ENCODE results near the gene TMED9. TPM values are rescaled to one million over a fixed set of nuclear protein-coding genes. Genes with fewer than 3 reads are reported as not detected.
"Not testable (repeated sequence)": the region's sequence is repeated elsewhere in the genome, so short reads cannot be mapped to it uniquely, and the experiment has no call there.

The TMED9 gene
- total and polyA plus RNA-seq, 12 donors = 48.3 to 310 (median 69.5) TPM

DNA sequence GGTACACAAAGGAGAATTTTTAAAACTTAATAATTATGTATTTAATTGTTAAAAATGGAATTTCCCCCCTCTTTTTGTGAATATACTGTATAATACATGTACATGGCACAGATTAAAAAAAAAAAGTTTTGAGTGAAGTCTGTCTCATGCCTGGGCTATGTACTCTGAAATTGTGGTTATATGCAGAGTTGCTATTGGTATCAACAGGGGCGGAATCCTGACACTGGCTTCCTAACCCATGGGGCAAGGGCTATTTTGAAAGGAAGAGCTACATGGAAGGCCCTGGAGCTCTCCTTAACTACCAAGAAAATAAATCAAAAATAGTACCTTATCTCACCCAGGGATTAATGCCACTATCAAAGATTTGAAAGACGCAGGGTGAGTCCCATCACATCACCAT lies 36.8 kb upstream of the TMED9 start:
- Histone ChIP-seq H3K4me1 (peaks cover 9 to 44% (median 29%) of the 10 kb centered on the region in 9 donors), H3K27me3 (no peaks in the 10 kb centered on the region), H3K4me3 (peak overlapping the region in 7 of 10 donors; percentile 60 to 99 (median 93)), H3K36me3 (peaks cover 0 to 28% (median 7%) of the 10 kb centered on the region in 9 donors), H3K9me3 (no peaks in the 10 kb centered on the region), H3K27ac (peak overlapping the region in 5 of 10 donors; percentile 0 to 60 (median 50))
- DNase-seq (no peak), ATAC-seq (peak in 5 of 8 donors; percentile 2 to 41 (median 25))
- 58 to 73% methylated on average over 2 of the region's 2 CpGs for WGBS, 2 donors
- TF ChIP-seq, protein P1, sequence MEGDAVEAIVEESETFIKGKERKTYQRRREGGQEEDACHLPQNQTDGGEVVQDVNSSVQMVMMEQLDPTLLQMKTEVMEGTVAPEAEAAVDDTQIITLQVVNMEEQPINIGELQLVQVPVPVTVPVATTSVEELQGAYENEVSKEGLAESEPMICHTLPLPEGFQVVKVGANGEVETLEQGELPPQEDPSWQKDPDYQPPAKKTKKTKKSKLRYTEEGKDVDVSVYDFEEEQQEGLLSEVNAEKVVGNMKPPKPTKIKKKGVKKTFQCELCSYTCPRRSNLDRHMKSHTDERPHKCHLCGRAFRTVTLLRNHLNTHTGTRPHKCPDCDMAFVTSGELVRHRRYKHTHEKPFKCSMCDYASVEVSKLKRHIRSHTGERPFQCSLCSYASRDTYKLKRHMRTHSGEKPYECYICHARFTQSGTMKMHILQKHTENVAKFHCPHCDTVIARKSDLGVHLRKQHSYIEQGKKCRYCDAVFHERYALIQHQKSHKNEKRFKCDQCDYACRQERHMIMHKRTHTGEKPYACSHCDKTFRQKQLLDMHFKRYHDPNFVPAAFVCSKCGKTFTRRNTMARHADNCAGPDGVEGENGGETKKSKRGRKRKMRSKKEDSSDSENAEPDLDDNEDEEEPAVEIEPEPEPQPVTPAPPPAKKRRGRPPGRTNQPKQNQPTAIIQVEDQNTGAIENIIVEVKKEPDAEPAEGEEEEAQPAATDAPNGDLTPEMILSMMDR (IDR thresholded peaks at IDR 0.05) = no peak
- intact Hi-C loops (cut with DNase I) = no loop called here

DNA sequence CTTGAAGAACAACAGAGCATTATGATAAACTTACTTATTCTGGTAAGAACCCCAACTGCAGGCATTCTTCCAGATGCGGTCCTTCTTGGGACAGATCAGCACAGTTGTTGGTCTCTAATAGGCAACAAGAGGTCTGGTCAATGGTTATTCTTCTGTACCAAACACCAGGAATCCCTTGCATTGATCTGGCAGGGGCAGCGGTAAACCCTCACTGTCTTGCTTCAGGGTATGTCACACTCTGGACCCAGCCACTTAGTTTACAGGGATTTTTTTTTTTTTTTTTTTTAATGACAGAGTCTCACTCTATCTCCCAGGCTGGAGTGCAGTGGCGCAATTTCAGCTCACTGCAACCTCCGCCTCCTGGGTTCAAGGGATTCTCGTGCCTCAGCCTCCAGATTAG lies 36.3 kb upstream of the TMED9 start:
- WGBS, 2 donors = 93 to 96% methylated on average over 5 of the region's 5 CpGs
- ATAC-seq = no peak

GRCh38 chr5:177557041-177557647 lies 34.9 kb upstream of the TMED9 start:
- Histone ChIP-seq H3K36me3 (peaks cover 0 to 9% (median 0%) of the 10 kb centered on the region in 9 donors), H3K4me3 (no peak overlapping the region), H3K4me1 (peaks cover 9 to 26% (median 24%) of the 10 kb centered on the region in 9 donors), H3K27ac (no peak overlapping the region), H3K27me3 (no peaks in the 10 kb centered on the region), H3K9me3 (peaks cover 0 to 9% (median 0%) of the 10 kb centered on the region in 11 donors)
- TF ChIP-seq, protein P1 (IDR thresholded peaks at IDR 0.05) = no peak
- intact Hi-C loops (cut with DNase I) = no loop called here
- 54 to 67% methylated on average over 4 of the region's 4 CpGs for WGBS, 2 donors
- ATAC-seq = no peak
- DNase-seq = no peak

More for the DNA sequence above, 36.3 kb upstream of the TMED9 start:
- peaks cover 0 to 24% (median 7%) of the 10 kb centered on the region in 9 donors for H3K36me3 ChIP-seq
- TF ChIP-seq, protein P1 (IDR thresholded peaks at IDR 0.05) = no peak
- DNase-seq = no peak
- peak overlapping the region in 3 of 10 donors; percentile 0 to 60 (median 56) for H3K27ac ChIP-seq
- H3K4me1 ChIP-seq = peaks cover 9 to 39% (median 26%) of the 10 kb centered on the region in 9 donors
- no peaks in the 10 kb centered on the region for H3K27me3 ChIP-seq
- H3K4me3 ChIP-seq = no peak overlapping the region
- H3K9me3 ChIP-seq = no peaks in the 10 kb centered on the region
- intact Hi-C loops (cut with DNase I) = no loop called here

DNA sequence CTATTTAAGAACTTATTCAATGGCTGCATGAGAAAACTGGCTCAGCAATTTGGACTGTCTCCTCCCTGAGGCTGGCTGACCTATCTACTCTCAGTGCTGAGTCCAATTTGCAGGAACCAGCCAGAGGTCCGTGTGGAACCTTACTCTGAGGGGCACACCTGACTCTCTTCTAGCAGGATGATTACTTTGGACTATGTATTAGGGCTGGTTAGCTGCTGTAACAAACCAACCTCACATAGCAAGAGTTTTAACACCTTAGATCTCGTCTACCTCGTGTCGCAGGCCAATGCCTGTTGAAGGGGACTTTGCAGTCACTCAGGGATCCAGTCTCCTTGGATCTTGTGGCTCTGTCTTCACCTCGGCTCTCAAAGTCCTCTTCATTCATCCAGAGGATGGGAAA lies 34.2 kb upstream of the TMED9 start:
- no peak overlapping the region for H3K4me3 ChIP-seq
- TF ChIP-seq, protein P1 (IDR thresholded peaks at IDR 0.05) = no peak
- peaks cover 0 to 2% (median 0%) of the 10 kb centered on the region in 9 donors for H3K36me3 ChIP-seq
- DNase-seq = no peak
- 85% methylated on average over 5 of the region's 5 CpGs for WGBS, 2 donors
- H3K4me1 ChIP-seq = peaks cover 4 to 20% (median 18%) of the 10 kb centered on the region in 9 donors
- intact Hi-C loops (cut with DNase I) = no loop called here
- no peak for ATAC-seq
- H3K9me3 ChIP-seq = peaks cover 0 to 9% (median 0%) of the 10 kb centered on the region in 11 donors
- no peak overlapping the region for H3K27ac ChIP-seq
- no peaks in the 10 kb centered on the region for H3K27me3 ChIP-seq

GRCh38 chr5:177559446-177559941 lies 32.5 kb upstream of the TMED9 start:
- H3K27me3 ChIP-seq; DNase-seq; H3K4me3 ChIP-seq; H3K27ac ChIP-seq; H3K36me3 ChIP-seq; ATAC-seq; H3K9me3 ChIP-seq; intact Hi-C loops (cut with DNase I): not testable (repeated sequence)
- 43 to 54% methylated on average over 7 to 8 of the region's 8 CpGs for WGBS, 2 donors
- H3K4me1 ChIP-seq = peaks cover 0 to 11% (median 9%) of the 10 kb centered on the region in 9 donors
